Activated naive CD4-positive, alpha-beta T cell treated with anti-CD3 and anti-CD28 coated beads for 36 hours (primary cell): ENCODE measurements around the gene SMIM26. TPM values are rescaled to one million over a fixed set of nuclear protein-coding genes. Genes with fewer than 3 reads are reported as not detected.

Source experiments
- total RNA-seq, 2 experiments: library from RNA; stranded (reverse); gene quantifications; one replicate each; pipeline ENCODE4 v1.2.3, GENCODE V29; 2021

SMIM26 gene
- total RNA-seq, 2 experiments from 2014 or later = 57.3 to 60.0 TPM

Other genes with a start within 250 kb of the SMIM26 start
- under 1 TPM; 0.79 to 0.94 TPM for gene DZANK1, start 100.4 kb upstream of the SMIM26 start, total RNA-seq
- 1 to 10 TPM; 7.0 to 8.3 TPM for gene POLR3F, start 100.0 kb upstream of the SMIM26 start, total RNA-seq
- gene RBBP9, start 70.2 kb upstream of the SMIM26 start, total RNA-seq = 10 to 100 TPM; 17.3 to 18.1 TPM
- gene SEC23B, start 59.5 kb upstream of the SMIM26 start, total RNA-seq = 10 to 100 TPM; 66.9 to 69.2 TPM
- gene DTD1, start 20.6 kb downstream of the SMIM26 start, total RNA-seq = 10 to 100 TPM; 46.4 to 47.1 TPM
- not detected for gene SCP2D1, start 246.4 kb downstream of the SMIM26 start, total RNA-seq